Choroid plexus epithelial cell (primary cell): ENCODE measurements around the gene ARHGEF33.
A peak's percentile ranks its signal among the peaks of the same experiment; 100 is the strongest.

Experiments used
- DNase-seq: peaks from one replicate; pipeline ENCODE4 v3.0.0-alpha.2; 2010; ENCODE audit warnings: low read depth
- H3K4me3 ChIP-seq: 2 replicates; pipeline ENCODE4 v1.5.1; 2011; ENCODE audit warnings: low read depth, mild to moderate bottlenecking, control low read depth, low read length, moderate library complexity
- CTCF ChIP-seq: conservative IDR thresholded peaks from 2 replicates; pipeline ENCODE4 v1.5.1; 2011; ENCODE audit warnings: low read depth, mild to moderate bottlenecking, control low read depth, inconsistent platforms, low read length, moderate library complexity

The ARHGEF33 gene

GRCh38 chr2:38889575-38889974 is at the start of gene ARHGEF33:
TSS of gene ARHGEF33 (plus strand) at chr2:38889875. CDS start at chr2:38919448, 29,573 bp downstream.
- H3K4me3 ChIP-seq = no peak within 1 kb of the TSS
- no peak for DNase-seq
- TF ChIP-seq CTCF = no peak

DNA sequence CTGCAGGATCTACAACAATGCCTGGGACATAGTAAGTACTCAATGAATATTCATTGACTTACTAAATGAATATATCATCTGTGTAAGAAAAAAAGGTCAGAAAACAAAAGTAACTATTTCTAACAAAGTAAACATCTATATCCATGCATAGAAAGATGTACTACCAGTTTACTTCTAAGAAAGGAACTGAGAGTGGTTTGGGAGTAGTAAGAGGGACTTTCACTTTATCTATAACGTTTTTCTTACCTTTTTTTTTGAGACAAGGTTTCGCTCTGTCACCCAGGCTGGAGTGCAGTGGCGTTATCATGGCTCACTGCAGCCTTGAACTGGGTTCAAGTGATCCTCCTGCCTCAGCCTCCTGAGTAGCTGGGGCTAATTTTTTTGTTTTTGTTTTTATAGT is 39.6 kb upstream of the ARHGEF33 start:
- no peak for DNase-seq
- no peak overlapping the region for H3K4me3 ChIP-seq
- TF ChIP-seq CTCF = no peak

- DNase-seq = peak; percentile 58
- no peak for TF ChIP-seq CTCF
- no peak overlapping the region for H3K4me3 ChIP-seq
These were observed 33.5 kb upstream of the ARHGEF33 start for GRCh38 chr2:38856165-38856564.

DNA sequence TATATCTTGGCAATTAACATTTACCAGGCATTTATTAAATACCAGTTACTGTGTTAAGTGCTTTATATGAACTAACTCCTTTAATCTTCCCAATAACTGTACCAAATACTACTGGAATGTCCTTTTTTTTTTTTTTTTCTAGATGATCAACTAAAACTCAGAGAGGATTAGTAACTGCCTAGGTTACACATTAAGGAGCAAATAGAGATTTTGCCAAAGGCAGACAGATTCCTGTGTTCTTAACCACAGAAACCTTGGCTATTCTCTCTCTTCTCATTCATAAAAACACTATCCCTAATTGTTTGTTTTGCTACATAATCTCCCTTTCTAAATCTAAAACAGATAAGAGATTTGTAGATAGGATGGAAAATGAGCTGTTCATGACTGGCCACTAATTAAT is 27.2 kb upstream of the ARHGEF33 start:
- TF ChIP-seq CTCF = no peak
- DNase-seq = no peak
- H3K4me3 ChIP-seq = no peak overlapping the region

GRCh38 chr2:38863061-38863695 is 26.5 kb upstream of the ARHGEF33 start:
- peak; percentile 1 for DNase-seq
- no peak for TF ChIP-seq CTCF

GRCh38 chr2:38866773-38867443 is 22.8 kb upstream of the ARHGEF33 start:
- no peak overlapping the region for H3K4me3 ChIP-seq
- no peak for TF ChIP-seq CTCF
- no peak for DNase-seq

More at GRCh38 chr2:38863061-38863695, 26.5 kb upstream of the ARHGEF33 start:
- H3K4me3 ChIP-seq = no peak overlapping the region

DNA sequence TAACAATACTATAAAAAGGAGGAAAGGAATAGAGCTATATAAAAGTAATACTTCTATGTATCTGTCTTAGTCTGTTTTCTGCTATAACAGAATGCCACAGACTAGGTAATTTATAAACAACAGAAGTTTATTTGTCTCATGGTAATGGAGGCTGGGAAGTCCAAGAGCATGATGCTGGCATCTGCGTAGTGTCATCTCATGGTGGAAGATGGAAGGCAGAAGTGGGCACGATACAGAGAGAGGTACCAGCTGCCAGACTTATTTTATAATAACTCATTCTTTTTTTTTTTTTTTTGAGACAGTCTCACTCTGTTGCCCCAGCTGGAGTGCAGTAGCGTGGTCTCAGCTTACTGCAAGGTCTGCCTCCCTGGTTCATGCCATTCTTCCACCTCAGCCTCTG is 18.2 kb upstream of the ARHGEF33 start:
- TF ChIP-seq CTCF = no peak
- no peak overlapping the region for H3K4me3 ChIP-seq
- no peak for DNase-seq
